SK-N-SH treated with all-trans-retinoic acid at 6 μM for 48 hours (cell line): ENCODE data around the gene SLC17A5.
"Not testable (repeated sequence)": the region's sequence is repeated elsewhere in the genome, so short reads cannot be mapped to it uniquely, and the experiment has no call there.

ENCODE experiments used
- ATAC-seq: fragments of 200-7000 bp; cut with Tn5 transposase; 3 replicates; pipeline ENCODE4 v1.9.1; 2020; ENCODE audit warnings: mild to moderate bottlenecking, moderate library complexity
- BACH2 ChIP-seq: fragments of 250-450 bp; sonication (Bioruptor Pico); IDR thresholded peaks from 2 replicates; pipeline ENCODE4 v1.9.0; 2021; ENCODE audit warnings: mild to moderate bottlenecking, borderline replicate concordance
- CSDC2 ChIP-seq: fragments of 250-450 bp; sonication (Bioruptor Pico); IDR thresholded peaks from 2 replicates; pipeline ENCODE4 v1.5.0; 2020; ENCODE audit warnings: mild to moderate bottlenecking, moderate library complexity
- ESRRG ChIP-seq: fragments of 250-450 bp; sonication (Bioruptor Pico); IDR thresholded peaks from 2 replicates; pipeline ENCODE4 v1.6.1; 2021; ENCODE audit warnings: mild to moderate bottlenecking
- GLIS3 ChIP-seq: fragments of 250-450 bp; sonication (Bioruptor Pico); IDR thresholded peaks from 2 replicates; pipeline ENCODE4 v1.5.0; 2020; ENCODE audit warnings: mild to moderate bottlenecking, moderate library complexity
- ISL1 ChIP-seq: fragments of 250-450 bp; sonication (Bioruptor Pico); IDR thresholded peaks from 2 replicates; pipeline ENCODE4 v2.1.2; 2022; ENCODE audit warnings: mild to moderate bottlenecking, moderate library complexity
- OSR1 ChIP-seq: fragments of 250-450 bp; sonication (Bioruptor Pico); IDR thresholded peaks from 2 replicates; pipeline ENCODE4 v1.8.0; 2022; ENCODE audit warnings: moderate library complexity, mild to moderate bottlenecking, inconsistent platforms
- PPARA ChIP-seq: fragments of 250-450 bp; sonication (Bioruptor Pico); IDR thresholded peaks from 2 replicates; pipeline ENCODE4 v1.5.0; 2020; ENCODE audit warnings: mild to moderate bottlenecking, borderline replicate concordance
- RARB ChIP-seq: fragments of 250-450 bp; sonication (Bioruptor Pico); IDR thresholded peaks from 2 replicates; pipeline ENCODE4 v1.8.0; 2021; ENCODE audit warnings: mild to moderate bottlenecking, moderate library complexity
- TCF4 ChIP-seq: fragments of 250-450 bp; sonication (Bioruptor Pico); IDR thresholded peaks from 2 replicates; pipeline ENCODE4 v1.8.0; 2021; ENCODE audit warnings: mild to moderate bottlenecking, moderate library complexity, borderline replicate concordance
- TOX ChIP-seq: fragments of 250-450 bp; sonication (Bioruptor Pico); IDR thresholded peaks from 2 replicates; pipeline ENCODE4 v1.8.0; 2021; ENCODE audit warnings: mild to moderate bottlenecking, moderate library complexity, borderline replicate concordance
- ZFP3 ChIP-seq: fragments of 250-450 bp; sonication (Bioruptor Pico); IDR thresholded peaks from 2 replicates; pipeline ENCODE4 v1.5.0; 2020; ENCODE audit warnings: mild to moderate bottlenecking, moderate library complexity
- ZNF565 ChIP-seq: fragments of 450-650 bp; formaldehyde crosslinking; conservative IDR thresholded peaks from 2 replicates; pipeline ENCODE4 v1.5.0; 2020; ENCODE audit warnings: low read depth, mild to moderate bottlenecking, moderate library complexity
- ZNF70 ChIP-seq: fragments of 450-650 bp; formaldehyde crosslinking; IDR thresholded peaks from 2 replicates; pipeline ENCODE4 v1.5.0; 2020; ENCODE audit warnings: mild to moderate bottlenecking, moderate library complexity
- ZNF8 ChIP-seq: fragments of 450-650 bp; formaldehyde crosslinking; IDR thresholded peaks from 2 replicates; pipeline ENCODE4 v1.5.0; 2020; ENCODE audit warnings: mild to moderate bottlenecking, moderate library complexity
- TF ChIP-seq, protein P1 (sequence below): fragments of 250-450 bp; sonication (Bioruptor Pico); IDR thresholded peaks from 2 replicates; pipeline ENCODE4 v1.8.0; 2021; ENCODE audit warnings: low read depth, mild to moderate bottlenecking, moderate library complexity, borderline replicate concordance
- TF ChIP-seq, protein P2 (sequence below): fragments of 250-450 bp; sonication (Bioruptor Pico); IDR thresholded peaks from 2 replicates; pipeline ENCODE4 v1.5.1; 2020; ENCODE audit warnings: low read depth, mild to moderate bottlenecking, moderate library complexity
- TF ChIP-seq, protein P3 (sequence below): fragments of 250-450 bp; sonication (Bioruptor Pico); IDR thresholded peaks from 2 replicates; pipeline ENCODE4 v1.5.0; 2020; ENCODE audit warnings: mild to moderate bottlenecking, moderate library complexity
- TF ChIP-seq, protein P4 (sequence below): fragments of 250-450 bp; sonication (Bioruptor Pico); IDR thresholded peaks from 2 replicates; pipeline ENCODE4 v1.8.0; 2020; ENCODE audit warnings: mild to moderate bottlenecking, moderate library complexity, borderline replicate concordance
- TF ChIP-seq, protein P5 (sequence below): fragments of 250-450 bp; sonication (Bioruptor Pico); IDR thresholded peaks from 2 replicates; pipeline ENCODE4 v1.5.1; 2021; ENCODE audit warnings: mild to moderate bottlenecking, moderate library complexity

The SLC17A5 gene

DNA sequence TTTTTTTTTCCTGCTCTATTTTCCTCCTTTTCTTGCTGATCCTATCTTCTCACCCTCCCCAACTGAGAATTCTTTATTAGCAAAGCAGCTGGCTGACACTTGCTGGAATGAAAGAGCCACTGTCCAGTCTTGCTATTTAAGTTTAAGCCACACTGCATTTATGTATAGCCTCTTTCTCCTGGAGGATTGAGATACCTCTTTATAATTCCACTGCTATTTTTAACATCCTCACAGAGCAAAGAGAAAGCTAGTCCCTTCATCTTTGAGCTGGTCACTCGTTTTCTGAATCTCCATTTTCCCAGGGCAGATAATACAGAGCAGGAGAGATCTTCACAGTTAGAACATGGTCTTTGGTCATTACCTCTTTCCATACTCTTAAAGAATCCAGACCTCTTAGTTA, 97.0 kb downstream of the SLC17A5 start:
- ATAC-seq = no peak

DNA sequence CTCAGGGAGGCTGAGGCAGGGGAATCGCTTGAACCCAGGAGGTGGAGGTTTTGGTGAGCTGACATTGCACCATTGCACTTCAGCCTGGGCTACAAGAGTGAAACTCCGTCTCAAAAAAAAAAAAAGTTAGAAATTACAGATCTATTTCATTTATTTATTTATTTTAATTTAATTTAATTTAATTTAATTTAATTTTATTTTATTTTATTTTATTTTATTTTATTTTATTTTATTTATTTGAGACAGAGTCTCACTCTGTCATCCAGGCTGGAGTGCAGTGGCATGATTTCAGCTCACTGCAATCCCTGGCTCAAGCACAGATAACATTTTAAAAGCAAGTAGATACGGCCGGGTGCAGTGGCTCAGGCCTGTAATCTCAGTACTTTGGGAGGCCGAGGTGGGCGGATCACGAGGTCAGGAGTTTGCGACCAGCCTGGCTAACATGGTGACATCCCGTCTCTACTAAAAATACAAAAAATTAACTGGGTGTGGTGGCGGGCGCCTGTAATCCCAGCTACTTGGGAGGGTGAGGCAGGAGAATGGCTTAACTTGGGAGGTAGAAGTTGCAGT, 98.3 kb downstream of the SLC17A5 start:
- not testable (repeated sequence) for ATAC-seq

More for the DNA sequence above, 97.0 kb downstream of the SLC17A5 start:
- TF ChIP-seq CSDC2 (no peak), ZFP3 (CRISPR knock-in tag) (no peak), TOX (CRISPR knock-in tag) (no peak), BACH2 (CRISPR knock-in tag) (no peak), ZNF70 (no peak), ISL1 (CRISPR knock-in tag) (no peak), PPARA (CRISPR knock-in tag) (no peak)
- TF ChIP-seq, protein P1, sequence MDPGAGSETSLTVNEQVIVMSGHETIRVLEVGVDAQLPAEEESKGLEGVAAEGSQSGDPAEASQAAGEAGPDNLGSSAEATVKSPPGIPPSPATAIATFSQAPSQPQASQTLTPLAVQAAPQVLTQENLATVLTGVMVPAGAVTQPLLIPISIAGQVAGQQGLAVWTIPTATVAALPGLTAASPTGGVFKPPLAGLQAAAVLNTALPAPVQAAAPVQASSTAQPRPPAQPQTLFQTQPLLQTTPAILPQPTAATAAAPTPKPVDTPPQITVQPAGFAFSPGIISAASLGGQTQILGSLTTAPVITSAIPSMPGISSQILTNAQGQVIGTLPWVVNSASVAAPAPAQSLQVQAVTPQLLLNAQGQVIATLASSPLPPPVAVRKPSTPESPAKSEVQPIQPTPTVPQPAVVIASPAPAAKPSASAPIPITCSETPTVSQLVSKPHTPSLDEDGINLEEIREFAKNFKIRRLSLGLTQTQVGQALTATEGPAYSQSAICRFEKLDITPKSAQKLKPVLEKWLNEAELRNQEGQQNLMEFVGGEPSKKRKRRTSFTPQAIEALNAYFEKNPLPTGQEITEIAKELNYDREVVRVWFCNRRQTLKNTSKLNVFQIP (CRISPR knock-in tag) = no peak
- TF ChIP-seq, protein P2, sequence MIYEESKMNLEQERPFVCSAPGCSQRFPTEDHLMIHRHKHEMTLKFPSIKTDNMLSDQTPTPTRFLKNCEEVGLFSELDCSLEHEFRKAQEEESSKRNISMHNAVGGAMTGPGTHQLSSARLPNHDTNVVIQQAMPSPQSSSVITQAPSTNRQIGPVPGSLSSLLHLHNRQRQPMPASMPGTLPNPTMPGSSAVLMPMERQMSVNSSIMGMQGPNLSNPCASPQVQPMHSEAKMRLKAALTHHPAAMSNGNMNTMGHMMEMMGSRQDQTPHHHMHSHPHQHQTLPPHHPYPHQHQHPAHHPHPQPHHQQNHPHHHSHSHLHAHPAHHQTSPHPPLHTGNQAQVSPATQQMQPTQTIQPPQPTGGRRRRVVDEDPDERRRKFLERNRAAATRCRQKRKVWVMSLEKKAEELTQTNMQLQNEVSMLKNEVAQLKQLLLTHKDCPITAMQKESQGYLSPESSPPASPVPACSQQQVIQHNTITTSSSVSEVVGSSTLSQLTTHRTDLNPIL = no peak
- TF ChIP-seq, protein P3, sequence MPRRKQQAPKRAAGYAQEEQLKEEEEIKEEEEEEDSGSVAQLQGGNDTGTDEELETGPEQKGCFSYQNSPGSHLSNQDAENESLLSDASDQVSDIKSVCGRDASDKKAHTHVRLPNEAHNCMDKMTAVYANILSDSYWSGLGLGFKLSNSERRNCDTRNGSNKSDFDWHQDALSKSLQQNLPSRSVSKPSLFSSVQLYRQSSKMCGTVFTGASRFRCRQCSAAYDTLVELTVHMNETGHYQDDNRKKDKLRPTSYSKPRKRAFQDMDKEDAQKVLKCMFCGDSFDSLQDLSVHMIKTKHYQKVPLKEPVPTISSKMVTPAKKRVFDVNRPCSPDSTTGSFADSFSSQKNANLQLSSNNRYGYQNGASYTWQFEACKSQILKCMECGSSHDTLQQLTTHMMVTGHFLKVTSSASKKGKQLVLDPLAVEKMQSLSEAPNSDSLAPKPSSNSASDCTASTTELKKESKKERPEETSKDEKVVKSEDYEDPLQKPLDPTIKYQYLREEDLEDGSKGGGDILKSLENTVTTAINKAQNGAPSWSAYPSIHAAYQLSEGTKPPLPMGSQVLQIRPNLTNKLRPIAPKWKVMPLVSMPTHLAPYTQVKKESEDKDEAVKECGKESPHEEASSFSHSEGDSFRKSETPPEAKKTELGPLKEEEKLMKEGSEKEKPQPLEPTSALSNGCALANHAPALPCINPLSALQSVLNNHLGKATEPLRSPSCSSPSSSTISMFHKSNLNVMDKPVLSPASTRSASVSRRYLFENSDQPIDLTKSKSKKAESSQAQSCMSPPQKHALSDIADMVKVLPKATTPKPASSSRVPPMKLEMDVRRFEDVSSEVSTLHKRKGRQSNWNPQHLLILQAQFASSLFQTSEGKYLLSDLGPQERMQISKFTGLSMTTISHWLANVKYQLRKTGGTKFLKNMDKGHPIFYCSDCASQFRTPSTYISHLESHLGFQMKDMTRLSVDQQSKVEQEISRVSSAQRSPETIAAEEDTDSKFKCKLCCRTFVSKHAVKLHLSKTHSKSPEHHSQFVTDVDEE = no peak

DNA sequence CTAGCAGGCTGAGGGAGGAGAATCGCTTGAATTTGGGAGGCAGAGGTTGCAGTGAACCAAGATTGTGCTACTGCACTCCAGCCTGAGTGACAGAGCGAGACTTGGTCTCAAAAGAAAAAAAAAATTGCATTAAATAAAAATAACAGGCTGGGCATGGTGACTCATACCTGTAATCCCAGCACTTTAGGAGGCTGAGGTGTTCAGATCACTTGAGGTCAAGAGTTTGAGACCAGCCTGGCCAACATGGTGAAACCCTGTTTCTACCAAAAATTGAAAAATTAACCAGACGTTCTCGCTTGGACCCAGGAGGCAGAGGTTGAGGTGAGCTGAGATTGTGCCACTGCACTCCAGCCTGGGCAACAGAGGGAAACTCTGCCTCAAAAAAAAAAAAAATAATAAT, 102.7 kb downstream of the SLC17A5 start:
- not testable (repeated sequence) for ATAC-seq

DNA sequence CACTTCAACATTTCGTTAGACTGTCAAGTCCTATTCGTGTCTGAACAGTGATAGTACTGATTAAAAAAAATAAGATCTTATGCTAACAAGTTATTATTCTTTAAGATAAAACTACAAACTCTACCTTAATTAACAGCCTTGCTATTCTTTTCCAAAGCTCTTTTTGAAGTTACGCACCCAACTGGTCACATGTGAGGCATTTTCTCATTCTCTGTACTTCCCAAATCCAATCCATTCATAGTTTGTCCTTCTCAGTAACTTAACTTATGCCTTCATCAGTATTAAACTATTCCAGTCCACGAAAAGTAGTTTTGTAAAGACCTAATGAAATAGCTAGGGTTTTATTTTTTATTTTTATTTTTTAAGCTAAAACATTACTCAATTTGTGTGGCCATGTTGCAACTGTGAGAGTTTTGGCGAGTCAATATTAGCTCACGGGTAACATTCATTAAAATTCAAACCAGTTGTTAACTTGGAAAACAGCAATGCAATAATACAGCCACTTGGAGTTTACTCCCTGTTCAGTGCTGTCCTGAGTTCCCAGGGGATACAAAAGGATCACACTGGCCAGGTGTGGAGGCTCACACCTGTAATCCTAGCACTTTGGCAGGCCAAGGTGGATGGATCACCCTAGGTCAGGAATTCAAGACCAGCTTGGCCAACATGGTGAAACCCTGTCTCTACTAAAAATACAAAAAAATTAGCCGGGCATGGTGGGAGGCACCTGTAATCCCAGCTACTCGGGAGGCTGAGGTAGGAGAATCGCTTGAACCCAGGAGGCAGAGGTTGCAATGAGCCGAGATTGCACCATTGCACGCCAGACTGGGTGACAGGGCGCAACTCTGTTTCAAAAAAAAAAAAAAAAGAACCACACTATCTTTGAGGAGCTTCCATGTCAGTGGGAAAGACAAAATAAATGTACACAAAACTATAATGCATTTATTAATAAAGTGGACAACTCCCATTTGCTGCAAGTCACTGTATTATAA, 105.0 kb downstream of the SLC17A5 start:
- no peak for ATAC-seq
- TF ChIP-seq, protein P4, sequence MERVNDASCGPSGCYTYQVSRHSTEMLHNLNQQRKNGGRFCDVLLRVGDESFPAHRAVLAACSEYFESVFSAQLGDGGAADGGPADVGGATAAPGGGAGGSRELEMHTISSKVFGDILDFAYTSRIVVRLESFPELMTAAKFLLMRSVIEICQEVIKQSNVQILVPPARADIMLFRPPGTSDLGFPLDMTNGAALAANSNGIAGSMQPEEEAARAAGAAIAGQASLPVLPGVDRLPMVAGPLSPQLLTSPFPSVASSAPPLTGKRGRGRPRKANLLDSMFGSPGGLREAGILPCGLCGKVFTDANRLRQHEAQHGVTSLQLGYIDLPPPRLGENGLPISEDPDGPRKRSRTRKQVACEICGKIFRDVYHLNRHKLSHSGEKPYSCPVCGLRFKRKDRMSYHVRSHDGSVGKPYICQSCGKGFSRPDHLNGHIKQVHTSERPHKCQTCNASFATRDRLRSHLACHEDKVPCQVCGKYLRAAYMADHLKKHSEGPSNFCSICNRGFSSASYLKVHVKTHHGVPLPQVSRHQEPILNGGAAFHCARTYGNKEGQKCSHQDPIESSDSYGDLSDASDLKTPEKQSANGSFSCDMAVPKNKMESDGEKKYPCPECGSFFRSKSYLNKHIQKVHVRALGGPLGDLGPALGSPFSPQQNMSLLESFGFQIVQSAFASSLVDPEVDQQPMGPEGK (CRISPR knock-in tag) = no peak
- TF ChIP-seq RARB (CRISPR knock-in tag) = no peak
- no peak for TF ChIP-seq TOX (CRISPR knock-in tag)
- TF ChIP-seq, protein P5, sequence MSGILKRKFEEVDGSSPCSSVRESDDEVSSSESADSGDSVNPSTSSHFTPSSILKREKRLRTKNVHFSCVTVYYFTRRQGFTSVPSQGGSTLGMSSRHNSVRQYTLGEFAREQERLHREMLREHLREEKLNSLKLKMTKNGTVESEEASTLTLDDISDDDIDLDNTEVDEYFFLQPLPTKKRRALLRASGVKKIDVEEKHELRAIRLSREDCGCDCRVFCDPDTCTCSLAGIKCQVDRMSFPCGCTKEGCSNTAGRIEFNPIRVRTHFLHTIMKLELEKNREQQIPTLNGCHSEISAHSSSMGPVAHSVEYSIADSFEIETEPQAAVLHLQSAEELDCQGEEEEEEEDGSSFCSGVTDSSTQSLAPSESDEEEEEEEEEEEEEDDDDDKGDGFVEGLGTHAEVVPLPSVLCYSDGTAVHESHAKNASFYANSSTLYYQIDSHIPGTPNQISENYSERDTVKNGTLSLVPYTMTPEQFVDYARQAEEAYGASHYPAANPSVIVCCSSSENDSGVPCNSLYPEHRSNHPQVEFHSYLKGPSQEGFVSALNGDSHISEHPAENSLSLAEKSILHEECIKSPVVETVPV = no peak
- no peak for TF ChIP-seq ESRRG (CRISPR knock-in tag)
- no peak for TF ChIP-seq ZNF565 (CRISPR knock-in tag)
- no peak for TF ChIP-seq ZNF8 (CRISPR knock-in tag)
- TF ChIP-seq ZFP3 (CRISPR knock-in tag) = no peak
- TF ChIP-seq PPARA (CRISPR knock-in tag) = no peak
- no peak for TF ChIP-seq GLIS3 (CRISPR knock-in tag)
- TF ChIP-seq TCF4 (CRISPR knock-in tag) = no peak
- TF ChIP-seq OSR1 = no peak
- no peak for TF ChIP-seq BACH2 (CRISPR knock-in tag)
